GM23338 (cell line): ENCODE results near the gene EML1. TPM values are rescaled to one million over a fixed set of nuclear protein-coding genes. Genes with fewer than 3 reads are reported as not detected.

Experiments used
- ATAC-seq: fragments of 200-7000 bp; cut with Tn5 transposase; 3 replicates; pipeline ENCODE4 v1.9.1; 2020
- DNase-seq: peaks from one replicate; pipeline ENCODE4 v3.0.0-alpha.2; 2015; ENCODE audit warnings: low spot score
- H2AFZ ChIP-seq: fragments of 200-600 bp; sonication (generic); 2 replicates; pipeline ENCODE4 v1.8.0; 2016; ENCODE audit warnings: antibody characterized with exemption, mild to moderate bottlenecking, moderate library complexity
- H3F3A ChIP-seq: fragments of 200-600 bp; sonication (generic); replicated peaks from 2 replicates; pipeline ENCODE4 v1.8.0; 2017; ENCODE audit warnings: antibody characterized with exemption, mixed run types, low read depth
- H3K27ac ChIP-seq: fragments of 200-600 bp; sonication (generic); 2 replicates; pipeline ENCODE4 v1.6.1; 2016; ENCODE audit warnings: low read depth
- H3K27me3 ChIP-seq: fragments of 200-600 bp; sonication (generic); 2 replicates; pipeline ENCODE4 v1.8.0; 2016; ENCODE audit warnings: mild to moderate bottlenecking, mixed run types, moderate library complexity; ENCODE audit not compliant: insufficient read depth
- H3K36me3 ChIP-seq: fragments of 200-600 bp; sonication (generic); 2 replicates; pipeline ENCODE4 v1.8.0; 2016; ENCODE audit warnings: mild to moderate bottlenecking; ENCODE audit not compliant: insufficient read depth
- H3K4me1 ChIP-seq: fragments of 200-600 bp; sonication (generic); 2 replicates; pipeline ENCODE4 v1.8.0; 2016; ENCODE audit warnings: mild to moderate bottlenecking, moderate library complexity; ENCODE audit not compliant: insufficient read depth
- H3K4me2 ChIP-seq: fragments of 200-600 bp; sonication (generic); 2 replicates; pipeline ENCODE4 v1.7.1; 2017; ENCODE audit warnings: mixed run types
- H3K4me3 ChIP-seq: fragments of 200-600 bp; sonication (generic); 2 replicates; pipeline ENCODE4 v1.6.1; 2016; ENCODE audit warnings: mixed run types
- H3K79me2 ChIP-seq: fragments of 200-600 bp; sonication (generic); replicated peaks from 2 replicates; pipeline ENCODE4 v1.8.0; 2017; ENCODE audit warnings: mild to moderate bottlenecking; ENCODE audit not compliant: insufficient read depth
- H3K9me2 ChIP-seq: fragments of 200-600 bp; sonication (generic); 2 replicates; pipeline ENCODE4 v1.8.0; 2017; ENCODE audit not compliant: insufficient read depth
- H4K20me1 ChIP-seq: fragments of 200-600 bp; sonication (generic); replicated peaks from 2 replicates; pipeline ENCODE4 v1.8.0; 2017; ENCODE audit warnings: mild to moderate bottlenecking; ENCODE audit not compliant: insufficient read depth
- H3K27ac Mint-ChIP-seq: 2 replicates; pipeline ENCODE4 v1.8.0; 2020; ENCODE audit warnings: inconsistent platforms, mild to moderate bottlenecking, moderate library complexity, mixed read lengths
- H3K27me3 Mint-ChIP-seq: 3 replicates; pipeline ENCODE4 v1.8.0; 2022; ENCODE audit warnings: low read depth, mild to moderate bottlenecking, moderate library complexity, mixed read lengths, inconsistent platforms; ENCODE audit not compliant: insufficient read depth, poor library complexity
- H3K36me3 Mint-ChIP-seq: 3 replicates; pipeline ENCODE4 v1.8.0; 2021; ENCODE audit warnings: low read depth, mild to moderate bottlenecking, inconsistent platforms, moderate library complexity, mixed read lengths
- H3K4me1 Mint-ChIP-seq: 3 replicates; pipeline ENCODE4 v1.8.0; 2020; ENCODE audit warnings: mild to moderate bottlenecking, inconsistent platforms, mixed read lengths
- H3K4me3 Mint-ChIP-seq: 3 replicates; pipeline ENCODE4 v1.8.0; 2021; ENCODE audit warnings: moderate library complexity, mild to moderate bottlenecking, inconsistent platforms, mixed read lengths
- H3K9me3 Mint-ChIP-seq: 3 replicates; pipeline ENCODE4 v1.8.0; 2020; ENCODE audit warnings: moderate library complexity, mild to moderate bottlenecking, inconsistent platforms, mixed read lengths
- JUNB ChIP-seq: IDR thresholded peaks from one replicate; pipeline ENCODE4 v1.6.1; 2016; ENCODE audit warnings: antibody characterized with exemption; ENCODE audit not compliant: unreplicated experiment
- NANOG ChIP-seq: IDR thresholded peaks from 2 replicates; pipeline ENCODE4 v1.6.1; 2016; ENCODE audit warnings: antibody characterized with exemption, borderline replicate concordance
- ZNF114 ChIP-seq: fragments of 250-450 bp; sonication (Bioruptor Pico); IDR thresholded peaks from 2 replicates; pipeline ENCODE4 v1.5.0; 2020; ENCODE audit warnings: mild to moderate bottlenecking, moderate library complexity
- ZNF331 ChIP-seq: fragments of 250-450 bp; sonication (Bioruptor Pico); IDR thresholded peaks from 2 replicates; pipeline ENCODE4 v1.5.0; 2020; ENCODE audit warnings: low read depth, mild to moderate bottlenecking, moderate library complexity
- polyA plus RNA-seq: library from polyadenylated mRNA; unstranded; fragments of >200 nt; fragmentation: Nextera tagmentation; extraction: Ambion mirVana; gene quantifications from 2 replicates; pipeline ENCODE4 v1.2.1, GENCODE V29; 2016
- total RNA-seq: library from RNA; depleted of rRNA; stranded (reverse); fragments of >200 nt; shearing (Covaris generic); gene quantifications from 2 replicates; pipeline ENCODE4 v1.2.3, GENCODE V29; 2014
- TF ChIP-seq, protein P1 (sequence below): fragments of 250-450 bp; sonication (Bioruptor Pico); IDR thresholded peaks from 2 replicates; pipeline ENCODE4 v1.5.0; 2020; ENCODE audit warnings: mild to moderate bottlenecking, moderate library complexity

EML1 gene
- total and polyA plus RNA-seq, 2 experiments from 2014 or later: 7.0 to 18.1 TPM

- TF ChIP-seq, protein P1, sequence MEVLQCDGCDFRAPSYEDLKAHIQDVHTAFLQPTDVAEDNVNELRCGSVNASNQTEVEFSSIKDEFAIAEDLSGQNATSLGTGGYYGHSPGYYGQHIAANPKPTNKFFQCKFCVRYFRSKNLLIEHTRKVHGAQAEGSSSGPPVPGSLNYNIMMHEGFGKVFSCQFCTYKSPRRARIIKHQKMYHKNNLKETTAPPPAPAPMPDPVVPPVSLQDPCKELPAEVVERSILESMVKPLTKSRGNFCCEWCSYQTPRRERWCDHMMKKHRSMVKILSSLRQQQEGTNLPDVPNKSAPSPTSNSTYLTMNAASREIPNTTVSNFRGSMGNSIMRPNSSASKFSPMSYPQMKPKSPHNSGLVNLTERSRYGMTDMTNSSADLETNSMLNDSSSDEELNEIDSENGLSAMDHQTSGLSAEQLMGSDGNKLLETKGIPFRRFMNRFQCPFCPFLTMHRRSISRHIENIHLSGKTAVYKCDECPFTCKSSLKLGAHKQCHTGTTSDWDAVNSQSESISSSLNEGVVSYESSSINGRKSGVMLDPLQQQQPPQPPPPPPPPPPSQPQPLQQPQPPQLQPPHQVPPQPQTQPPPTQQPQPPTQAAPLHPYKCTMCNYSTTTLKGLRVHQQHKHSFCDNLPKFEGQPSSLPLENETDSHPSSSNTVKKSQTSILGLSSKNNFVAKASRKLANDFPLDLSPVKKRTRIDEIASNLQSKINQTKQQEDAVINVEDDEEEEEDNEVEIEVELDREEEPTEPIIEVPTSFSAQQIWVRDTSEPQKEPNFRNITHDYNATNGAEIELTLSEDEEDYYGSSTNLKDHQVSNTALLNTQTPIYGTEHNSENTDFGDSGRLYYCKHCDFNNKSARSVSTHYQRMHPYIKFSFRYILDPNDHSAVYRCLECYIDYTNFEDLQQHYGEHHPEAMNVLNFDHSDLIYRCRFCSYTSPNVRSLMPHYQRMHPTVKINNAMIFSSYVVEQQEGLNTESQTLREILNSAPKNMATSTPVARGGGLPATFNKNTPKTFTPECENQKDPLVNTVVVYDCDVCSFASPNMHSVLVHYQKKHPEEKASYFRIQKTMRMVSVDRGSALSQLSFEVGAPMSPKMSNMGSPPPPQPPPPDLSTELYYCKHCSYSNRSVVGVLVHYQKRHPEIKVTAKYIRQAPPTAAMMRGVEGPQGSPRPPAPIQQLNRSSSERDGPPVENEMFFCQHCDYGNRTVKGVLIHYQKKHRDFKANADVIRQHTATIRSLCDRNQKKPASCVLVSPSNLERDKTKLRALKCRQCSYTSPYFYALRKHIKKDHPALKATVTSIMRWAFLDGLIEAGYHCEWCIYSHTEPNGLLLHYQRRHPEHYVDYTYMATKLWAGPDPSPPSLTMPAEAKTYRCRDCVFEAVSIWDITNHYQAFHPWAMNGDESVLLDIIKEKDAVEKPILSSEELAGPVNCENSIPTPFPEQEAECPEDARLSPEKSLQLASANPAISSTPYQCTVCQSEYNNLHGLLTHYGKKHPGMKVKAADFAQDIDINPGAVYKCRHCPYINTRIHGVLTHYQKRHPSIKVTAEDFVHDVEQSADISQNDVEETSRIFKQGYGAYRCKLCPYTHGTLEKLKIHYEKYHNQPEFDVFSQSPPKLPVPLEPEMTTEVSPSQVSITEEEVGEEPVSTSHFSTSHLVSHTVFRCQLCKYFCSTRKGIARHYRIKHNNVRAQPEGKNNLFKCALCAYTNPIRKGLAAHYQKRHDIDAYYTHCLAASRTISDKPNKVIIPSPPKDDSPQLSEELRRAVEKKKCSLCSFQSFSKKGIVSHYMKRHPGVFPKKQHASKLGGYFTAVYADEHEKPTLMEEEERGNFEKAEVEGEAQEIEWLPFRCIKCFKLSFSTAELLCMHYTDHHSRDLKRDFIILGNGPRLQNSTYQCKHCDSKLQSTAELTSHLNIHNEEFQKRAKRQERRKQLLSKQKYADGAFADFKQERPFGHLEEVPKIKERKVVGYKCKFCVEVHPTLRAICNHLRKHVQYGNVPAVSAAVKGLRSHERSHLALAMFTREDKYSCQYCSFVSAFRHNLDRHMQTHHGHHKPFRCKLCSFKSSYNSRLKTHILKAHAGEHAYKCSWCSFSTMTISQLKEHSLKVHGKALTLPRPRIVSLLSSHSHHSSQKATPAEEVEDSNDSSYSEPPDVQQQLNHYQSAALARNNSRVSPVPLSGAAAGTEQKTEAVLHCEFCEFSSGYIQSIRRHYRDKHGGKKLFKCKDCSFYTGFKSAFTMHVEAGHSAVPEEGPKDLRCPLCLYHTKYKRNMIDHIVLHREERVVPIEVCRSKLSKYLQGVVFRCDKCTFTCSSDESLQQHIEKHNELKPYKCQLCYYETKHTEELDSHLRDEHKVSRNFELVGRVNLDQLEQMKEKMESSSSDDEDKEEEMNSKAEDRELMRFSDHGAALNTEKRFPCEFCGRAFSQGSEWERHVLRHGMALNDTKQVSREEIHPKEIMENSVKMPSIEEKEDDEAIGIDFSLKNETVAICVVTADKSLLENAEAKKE: no peak
- no peak for TF ChIP-seq JUNB
Observed at GRCh38 chr14:99904506-99904905, 111.3 kb downstream of the EML1 start (continued).

DNA sequence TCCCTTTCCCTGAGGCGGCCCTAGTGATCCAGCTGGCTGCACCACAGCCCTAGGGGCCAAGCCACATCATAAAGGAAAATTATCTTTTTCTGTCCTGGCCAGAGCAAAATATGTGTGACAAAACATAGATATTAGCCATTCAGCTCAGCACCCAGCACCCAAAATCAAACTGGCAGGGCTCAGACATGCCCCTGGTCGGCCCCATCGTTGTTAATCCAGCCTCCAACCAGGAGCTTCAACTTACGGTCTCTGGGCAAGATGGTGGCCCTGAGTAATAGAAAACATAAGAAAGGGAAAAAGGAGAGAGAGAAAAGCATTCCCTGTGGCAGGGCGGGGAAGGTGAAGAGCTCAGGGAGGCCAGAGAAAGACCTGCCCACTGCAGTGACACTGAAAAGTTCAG is 111.9 kb downstream of the EML1 start:
- H3K79me2 ChIP-seq: no peaks in the 10 kb centered on the region
- ATAC-seq (no peak), DNase-seq (no peak)
- H3K27ac ChIP-seq: no peak overlapping the region
- H3K4me1 ChIP-seq: no peaks in the 10 kb centered on the region
- no peaks in the 10 kb centered on the region for H3F3A ChIP-seq
- H2AFZ ChIP-seq: no peak overlapping the region
- TF ChIP-seq NANOG: no peak
- TF ChIP-seq ZNF114 (CRISPR knock-in tag): no peak
- TF ChIP-seq ZNF331 (CRISPR knock-in tag): no peak
- TF ChIP-seq, protein P1: no peak
- Mint-ChIP-seq H3K4me1 (no peaks in the 10 kb centered on the region; the same call in 2 of the 3 replicates), H3K27me3 (peaks cover 4% of the 10 kb centered on the region), H3K4me3 (no peak overlapping the region), H3K36me3 (peaks cover 50% of the 10 kb centered on the region), H3K27ac (no peak overlapping the region), H3K9me3 (peaks cover 18% of the 10 kb centered on the region)
- H4K20me1 ChIP-seq: no peaks in the 10 kb centered on the region
- peaks cover 10% of the 10 kb centered on the region; the same call in 1 of the 2 replicates for H3K36me3 ChIP-seq
- H3K9me2 ChIP-seq: no peaks in the 10 kb centered on the region
- no peak overlapping the region for H3K4me3 ChIP-seq
- H3K27me3 ChIP-seq: no peaks in the 10 kb centered on the region
- H3K4me2 ChIP-seq: no peak overlapping the region
